Ramos (cell line): ENCODE measurements around the gene SLC23A3.

Experiments
- in situ Hi-C: fragments of 300-500 bp; cut with MboI; formaldehyde crosslinking; loops from one replicate; pipeline ENCODE4 v1.14.3; 2022; ENCODE audit warnings: low sequenced_read_pairs; ENCODE audit not compliant: unreplicated experiment

SLC23A3 gene, protein sequence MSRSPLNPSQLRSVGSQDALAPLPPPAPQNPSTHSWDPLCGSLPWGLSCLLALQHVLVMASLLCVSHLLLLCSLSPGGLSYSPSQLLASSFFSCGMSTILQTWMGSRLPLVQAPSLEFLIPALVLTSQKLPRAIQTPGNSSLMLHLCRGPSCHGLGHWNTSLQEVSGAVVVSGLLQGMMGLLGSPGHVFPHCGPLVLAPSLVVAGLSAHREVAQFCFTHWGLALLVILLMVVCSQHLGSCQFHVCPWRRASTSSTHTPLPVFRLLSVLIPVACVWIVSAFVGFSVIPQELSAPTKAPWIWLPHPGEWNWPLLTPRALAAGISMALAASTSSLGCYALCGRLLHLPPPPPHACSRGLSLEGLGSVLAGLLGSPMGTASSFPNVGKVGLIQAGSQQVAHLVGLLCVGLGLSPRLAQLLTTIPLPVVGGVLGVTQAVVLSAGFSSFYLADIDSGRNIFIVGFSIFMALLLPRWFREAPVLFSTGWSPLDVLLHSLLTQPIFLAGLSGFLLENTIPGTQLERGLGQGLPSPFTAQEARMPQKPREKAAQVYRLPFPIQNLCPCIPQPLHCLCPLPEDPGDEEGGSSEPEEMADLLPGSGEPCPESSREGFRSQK

DNA sequence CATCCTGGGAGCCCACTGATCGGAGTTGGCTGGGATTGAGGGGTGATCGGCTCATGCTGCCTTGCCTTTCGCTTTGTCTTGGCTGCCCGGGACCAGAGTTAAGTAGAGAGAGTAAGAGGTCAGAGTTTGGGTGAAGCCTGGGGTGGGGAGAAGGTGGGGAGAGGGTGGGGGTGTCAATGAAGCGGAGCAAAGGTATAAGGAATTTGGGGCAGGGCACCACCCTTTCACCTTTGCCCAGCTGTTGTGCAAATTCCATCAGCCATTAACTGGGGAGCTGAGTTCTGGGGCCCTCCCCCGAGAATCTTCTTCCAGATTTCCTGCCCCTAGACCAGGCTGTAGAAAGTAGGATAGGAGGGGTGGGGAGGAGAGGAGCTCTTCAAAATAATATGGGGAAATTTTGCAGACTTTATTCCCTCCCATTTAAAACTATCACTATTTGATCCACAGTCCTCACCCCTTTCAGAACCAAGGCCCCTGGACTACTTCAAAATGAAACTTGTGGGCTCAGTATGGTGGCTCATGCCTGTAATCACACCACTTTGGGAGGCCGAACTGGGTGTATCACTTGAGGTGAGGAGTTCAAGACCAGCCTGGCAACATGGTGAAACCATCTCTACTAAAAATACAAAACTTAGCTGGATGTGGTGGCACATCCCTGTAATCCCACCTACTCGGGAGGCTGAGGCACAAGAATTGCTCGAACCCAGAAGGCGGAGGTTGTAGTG lies at the start of gene SLC23A3:
Gene SLC23A3 (minus strand): TSS at position 100 of the 725 bp plus-strand sequence. CDS start 45 bp downstream, at position 55.
- in situ Hi-C loops: loop anchor here (5.0 kb wide), 1 partner anchor 37 kb away; the partner anchor contains the start of gene ZFAND2B

DNA sequence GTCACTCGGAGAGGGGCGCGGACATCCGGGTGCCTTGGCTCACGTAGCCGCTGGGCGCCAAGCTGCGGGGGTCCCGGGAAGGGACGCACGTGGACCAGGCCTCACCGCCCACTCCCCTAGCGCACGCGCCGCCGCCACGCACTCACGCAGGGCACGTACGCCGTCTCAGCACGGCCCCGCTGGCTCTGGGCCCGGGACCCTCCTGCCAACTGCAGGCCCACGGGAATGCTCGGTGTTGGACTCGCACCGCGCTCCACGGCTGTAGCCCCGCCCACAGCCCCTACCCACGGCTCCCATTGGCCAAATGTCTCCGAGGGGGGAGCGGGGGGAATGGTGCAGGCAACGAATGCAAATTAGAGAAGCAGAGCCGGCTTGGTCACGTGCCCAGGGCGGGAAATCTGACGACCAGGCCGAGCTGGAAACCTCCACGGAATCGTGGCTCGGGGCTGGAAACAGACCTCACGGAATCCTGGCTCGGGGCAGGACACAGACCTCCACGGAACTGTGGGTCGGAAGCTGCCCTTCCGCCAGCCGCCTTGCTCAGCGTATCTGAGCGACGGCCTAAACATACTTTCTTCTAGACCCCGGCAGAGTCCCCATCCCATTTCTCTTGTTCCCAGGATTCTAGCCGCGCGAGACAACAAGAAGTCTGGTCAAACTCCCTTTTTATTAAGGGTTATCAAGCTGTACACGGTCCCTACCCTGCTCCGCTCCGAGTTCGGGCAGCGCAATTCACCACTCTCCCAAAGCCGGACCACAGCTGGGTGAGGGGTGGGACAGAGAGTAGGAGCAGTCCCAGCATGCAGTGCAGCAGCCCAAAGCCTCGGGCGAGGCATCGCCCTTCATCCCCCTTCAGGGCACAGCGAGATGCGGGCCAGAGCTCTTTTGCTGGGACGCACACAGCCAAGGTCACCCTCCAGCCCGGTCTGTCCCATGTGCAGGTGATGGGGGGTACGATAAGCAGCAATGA lies 49.2 kb upstream of the SLC23A3 start, which contains the start of gene ABCB6:
Gene ABCB6 (minus strand): TSS at position 227 of the 970 bp plus-strand sequence. CDS start 285 bp downstream, outside the sequence.
- in situ Hi-C loops: no loop called here

DNA sequence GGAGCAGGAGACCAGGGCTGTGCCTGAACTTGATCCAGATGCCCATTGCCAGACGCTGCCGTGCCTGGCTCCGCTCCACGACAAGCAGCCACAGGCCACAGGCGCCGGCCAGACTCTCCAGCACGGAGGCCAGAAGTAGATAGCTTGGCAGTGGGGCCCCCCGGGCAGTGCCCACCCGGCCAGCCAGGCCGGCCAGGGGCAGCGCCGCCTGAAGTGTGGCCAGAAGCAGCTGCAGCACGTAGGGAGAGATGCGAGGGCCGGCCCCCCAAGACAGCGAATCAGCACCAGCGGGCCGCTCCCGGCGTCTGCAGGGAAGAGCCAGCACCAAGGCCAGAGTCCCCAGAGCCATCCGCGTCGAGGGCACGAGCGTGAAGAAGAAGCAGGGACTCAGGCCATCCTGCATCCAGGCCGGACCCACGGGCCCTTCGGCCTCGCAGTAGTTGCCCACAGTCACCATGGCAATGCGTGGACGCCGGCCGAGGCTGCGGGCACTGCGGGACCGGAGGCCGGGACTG lies 48.4 kb upstream of the SLC23A3 start:
- in situ Hi-C loops: no loop called here

DNA sequence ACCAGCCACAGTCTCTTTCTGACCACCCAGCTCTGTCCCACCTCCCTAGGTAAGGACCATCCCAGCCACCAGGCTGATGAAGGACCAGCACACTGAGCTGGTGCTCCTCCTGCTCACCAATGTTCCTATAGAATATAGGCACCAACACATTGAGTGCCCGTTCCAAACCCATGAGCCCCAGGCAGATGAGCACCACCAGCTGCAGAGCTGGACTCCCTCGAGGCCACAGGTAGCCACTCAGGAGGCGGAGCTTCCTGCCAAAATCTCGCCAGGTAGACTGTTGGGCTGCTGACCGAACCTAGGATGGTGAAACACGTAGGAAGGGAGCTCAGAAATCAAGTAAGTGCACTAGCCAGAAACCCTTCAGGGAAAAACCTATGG lies 46.7 kb upstream of the SLC23A3 start:
- in situ Hi-C loops: no loop called here

DNA sequence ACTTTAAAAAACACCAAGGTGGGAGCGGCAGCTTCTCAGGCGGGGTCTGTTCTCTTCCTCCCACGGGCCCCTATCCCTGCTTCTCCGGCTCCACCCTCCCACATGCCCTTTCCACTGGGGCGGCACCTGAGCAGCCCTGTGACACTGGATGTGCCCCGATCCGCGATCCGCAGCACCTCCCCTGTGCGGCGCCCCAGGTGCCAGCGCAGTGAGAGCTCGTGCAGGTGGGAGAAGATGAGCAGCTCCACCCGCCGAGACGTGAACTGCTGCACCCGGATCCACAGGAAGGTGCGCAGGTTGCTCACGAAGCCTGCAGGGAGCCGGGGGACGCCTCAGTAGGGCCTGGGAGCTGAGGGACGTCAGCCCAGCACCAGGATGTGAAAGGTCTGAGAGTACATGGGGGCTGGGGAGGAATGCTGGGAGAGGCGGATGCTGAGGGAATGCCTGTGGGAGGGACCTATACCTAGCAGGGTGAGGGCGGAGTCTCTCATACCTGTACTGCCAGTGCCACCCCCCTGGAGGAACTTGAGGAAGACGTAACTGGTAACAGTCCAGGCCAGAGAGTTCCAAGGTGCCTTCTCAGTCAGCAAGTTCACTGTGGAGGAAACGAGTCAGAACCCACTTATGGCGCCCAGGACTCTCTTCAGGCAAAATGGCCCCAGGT lies 46.2 kb upstream of the SLC23A3 start:
- in situ Hi-C loops: no loop called here

DNA sequence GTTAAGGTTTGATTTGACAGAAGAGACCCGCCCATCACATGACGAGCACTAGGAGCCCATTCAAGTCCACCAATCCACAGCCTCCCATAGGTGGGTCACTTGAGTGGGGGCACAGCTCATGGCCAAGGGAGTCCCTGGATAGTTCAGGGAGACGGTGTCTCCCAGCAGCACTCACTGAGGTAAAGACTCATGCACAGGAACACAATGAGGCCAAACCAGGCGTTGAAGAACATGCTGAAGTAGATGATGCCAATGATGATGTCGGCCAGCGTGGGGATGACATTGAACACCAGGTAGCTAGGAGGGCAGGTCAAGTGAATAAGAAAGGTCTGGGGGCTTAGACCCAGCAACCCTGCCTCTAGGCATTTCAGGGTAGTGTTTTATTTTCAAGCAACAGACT lies 45.0 kb upstream of the SLC23A3 start:
- in situ Hi-C loops: no loop called here

DNA sequence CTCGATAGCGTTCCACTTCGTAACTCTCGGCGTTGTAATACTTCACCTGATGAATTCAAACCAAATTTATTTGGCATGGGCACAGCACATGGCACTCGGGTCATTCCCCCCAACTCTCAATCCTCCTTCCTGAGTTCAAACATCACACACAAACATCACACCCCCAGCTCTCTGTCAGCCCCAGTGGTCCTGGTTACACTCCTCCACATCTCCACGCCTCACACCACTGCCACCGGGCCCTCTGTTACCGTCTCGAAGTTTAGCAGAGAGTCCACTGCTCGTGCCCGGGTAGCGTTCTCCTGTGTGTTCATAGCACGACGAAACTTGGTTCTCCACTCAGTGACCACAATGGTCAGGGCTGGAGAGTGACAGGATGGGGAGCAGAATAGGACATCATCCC lies 44.3 kb upstream of the SLC23A3 start:
- in situ Hi-C loops: no loop called here

DNA sequence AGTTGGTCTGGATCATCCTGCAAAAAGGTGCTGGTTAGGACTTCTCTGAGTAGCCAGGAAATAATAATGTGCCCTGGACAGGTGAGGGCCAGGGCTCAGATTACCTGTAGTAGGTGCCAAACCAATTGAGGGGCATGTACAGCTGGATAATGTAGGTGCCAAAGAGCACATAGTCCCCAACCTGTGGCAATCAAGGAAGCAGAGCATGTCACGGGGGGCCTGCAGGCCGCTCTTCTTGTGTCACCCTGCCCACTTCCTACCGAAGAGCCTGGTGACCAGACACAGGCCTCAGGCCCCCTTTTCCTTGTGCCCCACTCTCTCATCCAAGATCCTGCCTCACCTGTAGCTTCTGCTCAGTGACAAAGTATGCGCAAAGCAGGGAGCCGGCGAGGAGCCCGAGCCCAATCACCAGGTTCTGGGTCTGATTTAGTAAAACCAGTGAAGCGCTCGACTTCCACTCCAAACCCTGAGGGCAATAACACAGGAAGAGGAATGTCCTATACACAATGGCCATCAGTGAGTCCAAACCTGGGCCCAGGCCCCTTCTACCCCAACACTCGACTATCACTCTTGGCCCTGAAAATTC lies 43.8 kb upstream of the SLC23A3 start:
- in situ Hi-C loops: no loop called here

DNA sequence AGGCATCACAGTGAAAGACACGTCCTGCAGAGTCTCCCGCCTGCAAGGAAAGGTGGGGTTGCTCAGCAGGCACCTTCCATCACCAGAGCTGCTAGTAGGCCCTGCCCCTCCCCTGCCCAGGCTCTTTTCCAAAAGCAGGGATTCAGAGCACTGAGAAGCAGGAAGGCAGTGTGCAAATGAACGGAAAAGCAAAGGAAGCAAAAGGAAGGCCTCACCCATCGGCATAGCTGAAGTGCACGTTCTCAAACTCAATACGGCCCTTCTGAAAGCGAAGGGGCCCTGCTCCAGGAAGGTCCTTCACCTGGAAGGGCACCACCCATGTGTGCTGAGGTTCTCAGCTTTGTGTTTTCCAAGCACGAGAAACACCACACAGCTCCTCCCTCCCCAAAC lies 43.2 kb upstream of the SLC23A3 start:
- in situ Hi-C loops: no loop called here

DNA sequence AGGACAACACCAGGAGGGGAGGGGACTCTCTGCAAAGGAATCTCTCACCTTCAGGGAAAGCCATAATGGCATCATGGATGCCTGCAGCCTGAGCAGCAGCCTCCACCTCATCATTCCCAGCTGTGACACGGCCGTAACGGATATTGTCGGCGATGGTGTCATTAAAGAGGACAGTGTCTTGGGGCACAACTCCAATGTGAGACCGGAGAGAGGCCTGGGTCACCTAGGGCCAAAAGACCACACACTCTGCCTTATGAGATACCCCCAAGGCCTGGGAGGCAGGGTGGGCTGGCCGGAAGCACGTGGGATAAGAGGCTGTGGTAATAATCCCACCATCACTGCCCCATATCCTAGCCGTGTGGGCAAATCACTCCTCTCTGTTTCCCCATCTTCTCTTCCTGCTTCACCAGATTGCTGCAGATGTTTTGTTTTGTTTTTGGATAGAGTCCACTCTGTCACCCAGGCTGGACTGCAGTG lies 41.1 kb upstream of the SLC23A3 start:
- in situ Hi-C loops: no loop called here

DNA sequence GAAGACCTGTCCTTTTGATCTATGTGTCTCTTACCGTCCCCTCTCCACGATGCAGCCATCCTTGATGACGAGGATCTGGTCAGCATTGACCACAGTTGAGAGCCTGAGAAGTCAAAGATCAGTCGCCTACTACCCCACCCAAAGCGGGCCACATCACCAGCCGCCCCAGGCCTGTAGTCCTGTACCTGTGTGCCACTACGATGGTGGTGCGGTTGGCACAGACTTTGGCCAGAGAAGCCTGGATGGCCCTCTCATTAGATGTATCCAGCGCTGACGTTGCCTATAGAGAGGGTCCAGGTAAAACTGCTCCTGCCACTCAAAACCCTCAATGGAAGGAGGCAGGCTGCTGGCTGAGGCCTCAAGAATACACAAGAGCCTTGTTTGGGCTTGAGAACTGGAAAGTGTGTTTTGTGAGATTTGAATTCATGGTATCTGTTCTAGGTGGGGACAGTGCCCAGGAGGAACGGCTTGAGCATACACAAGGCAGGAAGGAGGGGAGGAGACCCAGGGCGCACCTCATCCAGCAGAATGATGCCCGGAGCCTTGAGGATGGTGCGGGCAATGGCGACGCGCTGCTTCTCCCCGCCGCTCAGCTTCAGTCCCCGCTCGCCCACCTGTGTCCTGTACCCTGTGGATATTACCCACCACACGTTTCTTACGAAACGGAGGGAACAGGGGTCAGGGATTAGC lies 40.5 kb upstream of the SLC23A3 start:
- in situ Hi-C loops: no loop called here

DNA sequence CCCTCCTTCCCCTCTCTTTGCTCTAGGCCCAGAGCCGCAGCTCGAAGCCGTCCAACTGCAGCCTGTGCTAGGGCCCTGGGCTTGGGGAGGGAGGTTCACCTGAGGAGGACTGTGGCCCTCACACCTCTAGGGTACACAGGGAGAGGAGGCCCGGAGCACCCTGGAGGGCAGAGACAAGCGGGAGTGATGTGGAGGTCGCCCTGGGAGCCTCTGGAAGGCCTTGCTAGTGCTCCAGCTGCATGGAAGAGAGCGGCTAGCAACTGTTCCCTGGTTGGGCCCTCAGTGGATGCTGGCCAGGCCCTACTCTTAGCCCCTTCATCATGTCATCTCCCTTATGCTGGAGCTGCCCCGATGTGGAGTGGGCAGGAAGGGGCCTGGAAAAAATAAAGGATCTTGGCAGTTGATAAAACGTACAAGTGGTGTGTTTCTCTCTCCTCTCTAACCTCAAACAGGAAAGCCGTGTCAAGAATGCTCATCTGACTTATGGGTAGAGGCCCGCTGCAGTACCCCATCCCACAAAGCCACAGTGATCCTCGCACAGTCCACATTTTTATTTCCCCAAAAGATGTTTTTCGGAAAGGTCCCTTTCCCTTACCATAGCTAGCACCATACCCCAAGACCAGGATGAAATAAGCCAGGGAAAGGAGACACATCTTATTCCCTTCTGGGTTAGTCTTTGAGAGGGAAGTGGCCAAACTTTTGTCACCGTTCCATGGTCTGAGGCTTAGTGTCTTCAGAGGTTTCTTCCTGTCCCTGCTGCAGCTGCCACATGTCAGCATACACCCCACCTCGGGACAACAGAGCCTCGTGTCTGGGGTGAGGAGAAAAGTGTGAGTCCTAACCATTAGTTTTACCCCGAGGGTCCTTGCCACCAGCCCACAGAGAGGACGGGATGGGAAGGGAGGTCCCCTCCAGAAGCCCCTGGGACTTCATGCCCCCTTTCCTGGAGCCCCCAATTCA lies 39.7 kb upstream of the SLC23A3 start:
- in situ Hi-C loops: loop anchor here (5.0 kb wide), 1 partner anchor 37 kb away; the partner anchor contains the start of gene SLC23A3

DNA sequence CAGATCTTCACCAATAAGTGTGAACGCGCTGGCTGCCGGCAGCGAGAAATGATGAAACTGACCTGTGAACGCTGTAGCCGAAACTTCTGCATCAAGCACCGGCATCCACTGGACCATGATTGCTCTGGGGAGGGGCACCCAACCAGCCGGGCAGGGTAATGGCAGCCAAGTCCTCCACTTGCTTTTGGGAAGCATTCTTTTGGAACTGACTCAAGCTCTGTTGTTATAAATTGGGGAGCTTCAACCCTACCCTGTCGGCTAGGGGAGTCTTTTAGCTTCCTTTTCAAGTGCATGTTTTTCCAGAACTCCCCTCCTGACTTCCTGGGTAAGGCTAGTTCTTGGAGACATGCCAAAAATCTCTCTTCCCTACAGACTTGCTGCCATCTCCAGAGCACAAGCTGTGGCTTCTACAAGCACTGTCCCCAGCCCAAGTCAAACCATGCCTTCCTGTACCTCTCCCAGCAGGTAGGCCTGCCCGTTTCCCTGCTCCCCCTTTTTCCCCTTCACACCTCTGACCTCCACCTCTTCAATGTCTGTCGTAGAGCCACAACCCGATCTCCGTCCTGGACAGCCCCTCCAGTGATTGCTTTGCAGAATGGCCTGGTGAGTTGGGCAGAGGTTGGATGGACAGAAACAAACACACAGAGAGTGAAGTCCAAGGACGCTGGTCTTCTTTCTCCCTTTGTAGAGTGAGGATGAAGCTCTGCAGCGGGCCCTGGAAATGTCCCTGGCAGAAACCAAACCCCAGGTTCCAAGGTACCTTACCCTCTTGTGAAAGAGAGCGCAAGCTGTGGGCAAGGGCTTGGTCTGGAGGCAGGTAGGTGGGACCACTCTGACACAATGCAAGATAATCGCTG lies 38.3 kb upstream of the SLC23A3 start:
- in situ Hi-C loops: loop anchor here (5.0 kb wide), 1 partner anchor 36 kb away; the partner anchor contains the start of gene SLC23A3

DNA sequence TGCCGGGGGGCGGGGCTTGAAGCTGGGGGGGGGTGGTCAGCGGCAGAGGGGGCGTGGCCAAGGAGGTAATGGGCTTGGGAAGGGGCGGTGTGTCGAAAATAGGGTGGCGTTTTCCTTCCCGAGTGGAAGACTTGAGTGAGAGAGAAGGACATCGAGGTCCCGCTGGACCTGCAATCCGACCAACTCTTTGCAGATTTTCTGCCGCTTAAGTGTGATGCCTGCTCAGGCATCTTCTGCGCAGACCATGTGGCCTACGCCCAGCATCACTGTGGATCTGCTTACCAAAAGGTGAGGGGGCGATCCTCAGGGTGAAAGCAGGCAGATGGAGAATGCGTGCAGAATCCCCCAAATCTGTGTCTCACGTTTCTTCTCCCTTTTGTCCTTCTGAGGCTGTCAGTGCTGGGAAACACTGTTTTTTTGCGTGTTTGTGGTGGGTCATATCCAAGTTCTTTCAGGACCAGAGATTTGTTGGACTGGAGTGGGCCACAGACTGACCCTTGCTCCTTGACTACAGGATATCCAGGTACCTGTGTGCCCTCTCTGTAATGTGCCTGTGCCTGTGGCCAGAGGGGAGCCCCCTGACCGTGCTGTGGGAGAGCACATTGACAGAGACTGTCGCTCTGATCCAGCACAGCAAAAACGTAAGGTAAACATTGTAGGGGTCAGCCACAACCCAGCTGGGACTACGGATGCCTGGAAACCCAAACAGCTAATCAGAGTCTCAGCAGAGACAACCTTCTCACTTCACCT lies 37.5 kb upstream of the SLC23A3 start:
- in situ Hi-C loops: loop anchor here (5.0 kb wide), 1 partner anchor 35 kb away; the partner anchor contains the start of gene SLC23A3
